Peyer's patch (tissue), 4 donors: ENCODE data around the gene SPATA24.

ENCODE experiments used
- POLR2A ChIP-seq, 2 donors: fragments of 450-650 bp; IDR thresholded peaks; one replicate each; pipeline ENCODE4 v1.5.1; 2017; ENCODE audit warnings: antibody characterized with exemption in 2 of 2, mild to moderate bottlenecking in 2 of 2, moderate library complexity in 2 of 2
- TF ChIP-seq, protein P1 (sequence below), 6 experiments: fragments of 450-650 bp in 4 of 6; fragments of 200-600 bp in 2 of 6; sonication (generic) in 1 of 6; IDR thresholded peaks; one replicate each; pipeline ENCODE4 v1.5.1; 2017 to 2019; ENCODE audit warnings: antibody characterized with exemption in 6 of 6, mild to moderate bottlenecking in 3 of 6, moderate library complexity in 1 of 6

GRCh38 chr5:139378941-139379361 lies 24.9 kb downstream of the SPATA24 start:
- TF ChIP-seq, protein P1, sequence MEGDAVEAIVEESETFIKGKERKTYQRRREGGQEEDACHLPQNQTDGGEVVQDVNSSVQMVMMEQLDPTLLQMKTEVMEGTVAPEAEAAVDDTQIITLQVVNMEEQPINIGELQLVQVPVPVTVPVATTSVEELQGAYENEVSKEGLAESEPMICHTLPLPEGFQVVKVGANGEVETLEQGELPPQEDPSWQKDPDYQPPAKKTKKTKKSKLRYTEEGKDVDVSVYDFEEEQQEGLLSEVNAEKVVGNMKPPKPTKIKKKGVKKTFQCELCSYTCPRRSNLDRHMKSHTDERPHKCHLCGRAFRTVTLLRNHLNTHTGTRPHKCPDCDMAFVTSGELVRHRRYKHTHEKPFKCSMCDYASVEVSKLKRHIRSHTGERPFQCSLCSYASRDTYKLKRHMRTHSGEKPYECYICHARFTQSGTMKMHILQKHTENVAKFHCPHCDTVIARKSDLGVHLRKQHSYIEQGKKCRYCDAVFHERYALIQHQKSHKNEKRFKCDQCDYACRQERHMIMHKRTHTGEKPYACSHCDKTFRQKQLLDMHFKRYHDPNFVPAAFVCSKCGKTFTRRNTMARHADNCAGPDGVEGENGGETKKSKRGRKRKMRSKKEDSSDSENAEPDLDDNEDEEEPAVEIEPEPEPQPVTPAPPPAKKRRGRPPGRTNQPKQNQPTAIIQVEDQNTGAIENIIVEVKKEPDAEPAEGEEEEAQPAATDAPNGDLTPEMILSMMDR (IDR thresholded peaks at IDR 0.05): no peak
- TF ChIP-seq POLR2A (IDR thresholded peaks at IDR 0.05): no peak
